HEK293 (cell line): ENCODE measurements around the gene TBPL1.
A peak's percentile ranks its signal among the peaks of the same experiment; 100 is the strongest.

Source experiments
- CTCF ChIA-PET: fragments of 350-600 bp; formaldehyde crosslinking; extraction: SDS; loops from one replicate; lab custom pipeline; 2021; ENCODE audit warnings: antibody characterized with exemption; lab: Yijun Ruan, JAX
- POLR2A ChIA-PET: fragments of 300-600 bp; formaldehyde crosslinking; extraction: SDS; loops from one replicate; lab custom pipeline; 2020; ENCODE audit warnings: antibody characterized with exemption, inconsistent platforms; lab: Yijun Ruan, JAX
- H3K27ac ChIP-seq: fragments of 200-500 bp; sonication (Bioruptor generic); 2 replicates; pipeline ENCODE4 v1.5.1; 2014; ENCODE audit warnings: low read depth, low read length, control low read depth, inconsistent platforms; ENCODE audit errors: extremely low read depth
- H3K36me3 ChIP-seq, 2 experiments: fragments of 200-500 bp in 1 of 2; sonication (Bioruptor generic) in 1 of 2; 1 replicate in 1 of 2; 2 replicates in 1 of 2; pipeline ENCODE4 v1.5.1; 2014 to 2017; ENCODE audit warnings: inconsistent platforms in 2 of 2, low read length in 2 of 2; ENCODE audit not compliant: control insufficient read depth in 2 of 2, insufficient read depth in 1 of 2
- H3K4me1 ChIP-seq: fragments of 200-500 bp; sonication (Bioruptor generic); 2 replicates; pipeline ENCODE4 v1.5.1; 2014; ENCODE audit warnings: mild to moderate bottlenecking, low read length, inconsistent platforms; ENCODE audit not compliant: control insufficient read depth, insufficient read depth
- H3K4me3 ChIP-seq: 2 replicates; pipeline ENCODE4 v1.5.1; 2011; ENCODE audit warnings: low read depth, mild to moderate bottlenecking, control low read depth, low read length, moderate library complexity
- H3K9me3 ChIP-seq: fragments of 200-500 bp; sonication (Bioruptor generic); 2 replicates; pipeline ENCODE4 v1.5.1; 2014; ENCODE audit warnings: low read depth, low read length, inconsistent platforms; ENCODE audit not compliant: control insufficient read depth, insufficient read depth
- GLI4 ChIP-seq: fragments of 450-650 bp; formaldehyde crosslinking; IDR thresholded peaks from 2 replicates; pipeline ENCODE4 v1.5.1; 2016; ENCODE audit warnings: missing biosample characterization, missing genetic modification characterization
- HIC1 ChIP-seq: fragments of 450-650 bp; formaldehyde crosslinking; IDR thresholded peaks from 2 replicates; pipeline ENCODE4 v1.5.1; 2016; ENCODE audit warnings: missing biosample characterization, missing genetic modification characterization
- KLF9 ChIP-seq: fragments of 450-650 bp; formaldehyde crosslinking; IDR thresholded peaks from 2 replicates; pipeline ENCODE4 v1.5.1; 2016; ENCODE audit warnings: missing biosample characterization, missing genetic modification characterization, low read depth
- MYNN ChIP-seq: fragments of 450-650 bp; formaldehyde crosslinking; IDR thresholded peaks from 2 replicates; pipeline ENCODE4 v1.5.1; 2016; ENCODE audit warnings: missing biosample characterization, missing genetic modification characterization, borderline replicate concordance
- MZF1 ChIP-seq: fragments of 450-650 bp; formaldehyde crosslinking; IDR thresholded peaks from 2 replicates; pipeline ENCODE4 v1.5.1; 2017; ENCODE audit warnings: missing biosample characterization, missing genetic modification characterization, borderline replicate concordance
- SCRT2 ChIP-seq: fragments of 450-650 bp; formaldehyde crosslinking; IDR thresholded peaks from 2 replicates; pipeline ENCODE4 v1.5.1; 2016; ENCODE audit warnings: missing biosample characterization, missing genetic modification characterization
- YY2 ChIP-seq: fragments of 450-650 bp; formaldehyde crosslinking; IDR thresholded peaks from 2 replicates; pipeline ENCODE4 v1.5.1; 2016; ENCODE audit warnings: missing biosample characterization, missing genetic modification characterization
- ZBTB17 ChIP-seq: fragments of 450-650 bp; formaldehyde crosslinking; IDR thresholded peaks from 2 replicates; pipeline ENCODE4 v1.5.1; 2016; ENCODE audit warnings: missing biosample characterization, missing genetic modification characterization
- ZBTB44 ChIP-seq: fragments of 450-650 bp; IDR thresholded peaks from 2 replicates; pipeline ENCODE4 v1.5.1; 2018; ENCODE audit warnings: missing biosample characterization, mild to moderate bottlenecking, missing genetic modification characterization
- ZBTB48 ChIP-seq: fragments of 450-650 bp; formaldehyde crosslinking; IDR thresholded peaks from 2 replicates; pipeline ENCODE4 v1.5.1; 2016; ENCODE audit warnings: missing biosample characterization, missing genetic modification characterization
- ZNF138 ChIP-seq: fragments of 450-650 bp; formaldehyde crosslinking; IDR thresholded peaks from 2 replicates; pipeline ENCODE4 v1.5.1; 2016; ENCODE audit warnings: missing biosample characterization, missing genetic modification characterization, borderline replicate concordance
- ZNF146 ChIP-seq: fragments of 450-650 bp; formaldehyde crosslinking; IDR thresholded peaks from 2 replicates; pipeline ENCODE4 v1.5.1; 2016; ENCODE audit warnings: missing biosample characterization, missing genetic modification characterization
- ZNF202 ChIP-seq: fragments of 450-650 bp; formaldehyde crosslinking; IDR thresholded peaks from 2 replicates; pipeline ENCODE4 v1.5.1; 2016; ENCODE audit warnings: missing biosample characterization, missing genetic modification characterization, borderline replicate concordance
- ZNF239 ChIP-seq: fragments of 450-650 bp; formaldehyde crosslinking; IDR thresholded peaks from 2 replicates; pipeline ENCODE4 v1.5.1; 2016; ENCODE audit warnings: missing biosample characterization, missing genetic modification characterization
- ZNF248 ChIP-seq: fragments of 450-650 bp; formaldehyde crosslinking; IDR thresholded peaks from 2 replicates; pipeline ENCODE4 v1.5.1; 2017; ENCODE audit warnings: missing biosample characterization, missing genetic modification characterization
- ZNF350 ChIP-seq: fragments of 450-650 bp; formaldehyde crosslinking; IDR thresholded peaks from 2 replicates; pipeline ENCODE4 v1.5.0; 2017; ENCODE audit warnings: missing biosample characterization, mild to moderate bottlenecking, missing genetic modification characterization
- ZNF394 ChIP-seq: fragments of 450-650 bp; formaldehyde crosslinking; IDR thresholded peaks from 2 replicates; pipeline ENCODE4 v1.5.1; 2016; ENCODE audit warnings: missing biosample characterization, missing genetic modification characterization, mild to moderate bottlenecking, moderate library complexity, borderline replicate concordance
- ZNF513 ChIP-seq: fragments of 450-650 bp; IDR thresholded peaks from 2 replicates; pipeline ENCODE4 v1.5.1; 2018; ENCODE audit warnings: missing biosample characterization, missing genetic modification characterization
- ZNF514 ChIP-seq: fragments of 450-650 bp; formaldehyde crosslinking; IDR thresholded peaks from 2 replicates; pipeline ENCODE4 v1.5.1; 2016; ENCODE audit warnings: missing biosample characterization, missing genetic modification characterization
- ZNF560 ChIP-seq: fragments of 450-650 bp; formaldehyde crosslinking; IDR thresholded peaks from 2 replicates; pipeline ENCODE4 v1.5.1; 2017; ENCODE audit warnings: missing biosample characterization, missing genetic modification characterization, borderline replicate concordance
- ZNF585B ChIP-seq: fragments of 450-650 bp; formaldehyde crosslinking; IDR thresholded peaks from 2 replicates; pipeline ENCODE4 v1.5.1; 2016; ENCODE audit warnings: missing biosample characterization, missing genetic modification characterization
- ZNF660 ChIP-seq: fragments of 450-650 bp; IDR thresholded peaks from 2 replicates; pipeline ENCODE4 v1.5.1; 2018; ENCODE audit warnings: missing biosample characterization, mild to moderate bottlenecking, missing genetic modification characterization
- ZNF704 ChIP-seq: fragments of 450-650 bp; formaldehyde crosslinking; IDR thresholded peaks from 2 replicates; pipeline ENCODE4 v1.5.1; 2016; ENCODE audit warnings: missing biosample characterization, missing genetic modification characterization
- ZNF768 ChIP-seq: fragments of 450-650 bp; formaldehyde crosslinking; IDR thresholded peaks from 2 replicates; pipeline ENCODE4 v1.5.1; 2018; ENCODE audit warnings: missing biosample characterization, mild to moderate bottlenecking, missing genetic modification characterization
- ZXDB ChIP-seq: fragments of 450-650 bp; formaldehyde crosslinking; IDR thresholded peaks from 2 replicates; pipeline ENCODE4 v1.5.1; 2016; ENCODE audit warnings: missing biosample characterization, missing genetic modification characterization

Gene TBPL1

GRCh38 chr6:133953634-133954415 is 801 bp downstream of the TBPL1 start:
- Histone ChIP-seq H3K4me3 (peak overlapping the region; percentile 98), H3K27ac (peak overlapping the region; percentile 67), H3K36me3 (no peaks in the 10 kb centered on the region), H3K4me1 (peaks cover 18% of the 10 kb centered on the region), H3K9me3 (no peaks in the 10 kb centered on the region)
- TF ChIP-seq ZNF560 (tag by site-specific recombination) (no peak), ZNF660 (tag by site-specific recombination) (no peak), ZNF202 (tag by site-specific recombination) (no peak), ZNF585B (no peak), ZNF514 (tag by site-specific recombination) (no peak), ZNF768 (no peak), ZNF146 (tag by site-specific recombination) (no peak), ZNF138 (tag by site-specific recombination) (no peak), ZNF704 (tag by site-specific recombination) (no peak), YY2 (tag by site-specific recombination) (no peak), ZNF239 (no peak), ZNF513 (no peak), ZNF248 (no peak), ZBTB17 (tag by site-specific recombination) (0 out of 2 replicates have a peak, but pooled peaks have one; percentile 17), ZNF350 (tag by site-specific recombination) (no peak), ZBTB44 (tag by site-specific recombination) (peak; percentile 41), ZBTB48 (0 out of 2 replicates have a peak, but pooled peaks have one; percentile 11)
- POLR2A ChIA-PET, result interaction anchor here (0.5 to 3.8 kb wide), 11 partner anchors 8 to 116 kb away, joined by 3 to 17 read pairs (median 4); partner anchors contain the start of gene SLC2A12
- CTCF ChIA-PET, result interaction anchor here (0.6 to 6.4 kb wide), 13 partner anchors 17 to 471 kb away, joined by 3 to 55 read pairs (median 6); no protein-coding TSS in a partner anchor

GRCh38 chr6:133954657-133955576 is 1.9 kb downstream of the TBPL1 start:
- CTCF ChIA-PET, result interaction anchor here (0.9 to 6.4 kb wide), 12 partner anchors 11 to 385 kb away, joined by 3 to 55 read pairs (median 5); no protein-coding TSS in a partner anchor
- TF ChIP-seq ZNF394 (tag by site-specific recombination) (no peak), HIC1 (tag by site-specific recombination) (no peak), MZF1 (tag by site-specific recombination) (no peak), KLF9 (tag by site-specific recombination) (no peak), GLI4 (no peak), MYNN (no peak), ZNF768 (no peak), SCRT2 (tag by site-specific recombination) (peak; percentile 85), ZXDB (no peak)
- Histone ChIP-seq H3K4me1 (peaks cover 20% of the 10 kb centered on the region), H3K36me3 (no peaks in the 10 kb centered on the region), H3K9me3 (no peaks in the 10 kb centered on the region), H3K27ac (no peak overlapping the region), H3K4me3 (no peak overlapping the region)
- POLR2A ChIA-PET, result interaction anchor here (0.6 to 3.8 kb wide), 6 partner anchors 10 to 38 kb away, joined by 3 to 17 read pairs (median 4); no protein-coding TSS in a partner anchor
